HepG2 (cell line): ENCODE measurements around the gene ARHGAP5. TPM values are rescaled to one million over a fixed set of nuclear protein-coding genes. Genes with fewer than 3 reads are reported as not detected.

Experiments used
- FOXM1 ChIP-seq: sonication (generic); formaldehyde crosslinking; IDR thresholded peaks from 2 replicates; pipeline ENCODE4 v1.5.0; 2020; ENCODE audit warnings: missing genetic modification reagents
- MATR3 ChIP-seq: sonication (generic); formaldehyde crosslinking; IDR thresholded peaks from 2 replicates; pipeline ENCODE4 v1.4.0; 2020; ENCODE audit warnings: missing genetic modification reagents
- NCOA1 ChIP-seq: sonication (generic); formaldehyde crosslinking; IDR thresholded peaks from 2 replicates; pipeline ENCODE4 v1.9.0; 2021; ENCODE audit warnings: missing genetic modification reagents
- PAWR ChIP-seq: sonication (generic); formaldehyde crosslinking; IDR thresholded peaks from 2 replicates; pipeline ENCODE4 v1.4.0; 2020; ENCODE audit warnings: missing genetic modification reagents, mild to moderate bottlenecking, borderline replicate concordance
- PRPF4 ChIP-seq: fragments of 200-400 bp; formaldehyde crosslinking; IDR thresholded peaks from 2 replicates; pipeline ENCODE4 v1.6.1; 2016; ENCODE audit warnings: low read length, low read depth; ENCODE audit not compliant: poor library complexity, severe bottlenecking
- SAP130 ChIP-seq: IDR thresholded peaks from 2 replicates; pipeline ENCODE4 v1.6.1; 2016; ENCODE audit warnings: low read depth
- ZFP36L2 ChIP-seq: sonication (generic); formaldehyde crosslinking; IDR thresholded peaks from 2 replicates; pipeline ENCODE4 v1.4.0; 2020; ENCODE audit warnings: missing genetic modification reagents
- ZNF224 ChIP-seq: sonication (generic); formaldehyde crosslinking; IDR thresholded peaks from 2 replicates; pipeline ENCODE4 v1.5.0; 2020; ENCODE audit warnings: mild to moderate bottlenecking, missing genetic modification reagents
- ZNF225 ChIP-seq: sonication (generic); formaldehyde crosslinking; IDR thresholded peaks from 2 replicates; pipeline ENCODE4 v1.4.0; 2020; ENCODE audit warnings: mild to moderate bottlenecking, missing genetic modification reagents
- ZNF562 ChIP-seq: sonication (generic); formaldehyde crosslinking; IDR thresholded peaks from 2 replicates; pipeline ENCODE4 v1.8.0; 2022; ENCODE audit warnings: missing genetic modification reagents, borderline replicate concordance
- ZNF678 ChIP-seq: sonication (generic); formaldehyde crosslinking; IDR thresholded peaks from 2 replicates; pipeline ENCODE4 v1.4.0; 2020; ENCODE audit warnings: mild to moderate bottlenecking, missing genetic modification reagents
- ZSCAN30 ChIP-seq: sonication (generic); formaldehyde crosslinking; IDR thresholded peaks from 2 replicates; pipeline ENCODE4 v1.5.0; 2020; ENCODE audit warnings: mild to moderate bottlenecking, missing genetic modification reagents
- polyA plus RNA-seq, 8 experiments: library from polyadenylated mRNA; depleted of rRNA in 3 of 8; stranded (reverse) in 7 of 8; unstranded in 1 of 8; fragments of >200 nt; fragmentation: Illumina TruSeq in 4 of 8; extraction: Trizol in 4 of 8; gene quantifications; 2 replicates each; pipeline versions ENCODE4 v1.2.1 to v1.2.3, GENCODE V29; 2011 to 2016; ENCODE audit warnings: low read depth in 4 of 8, missing spikeins in 1 of 8, mixed read lengths in 1 of 8; ENCODE audit not compliant: insufficient read depth in 1 of 8
- total RNA-seq, 5 experiments: library from RNA; depleted of rRNA; stranded (reverse); fragments of >200 nt; fragmentation: Illumina TruSeq; extraction: Trizol; gene quantifications; 2 replicates each; pipeline ENCODE4 v1.2.3, GENCODE V29; 2016; ENCODE audit warnings: low read depth in 1 of 5
- TF ChIP-seq, protein P1 (sequence below): sonication (generic); formaldehyde crosslinking; IDR thresholded peaks from 2 replicates; pipeline ENCODE4 v1.5.0; 2020; ENCODE audit warnings: mild to moderate bottlenecking, missing genetic modification reagents, borderline replicate concordance
- TF ChIP-seq, protein P2 (sequence below), 2 experiments: sonication (generic) in 1 of 2; formaldehyde crosslinking in 1 of 2; IDR thresholded peaks; 2 replicates each; pipeline versions ENCODE4 v1.4.0 to v1.6.1; 2018 to 2020; ENCODE audit warnings: missing genetic modification reagents in 2 of 2, borderline replicate concordance in 1 of 2, low read depth in 1 of 2, mild to moderate bottlenecking in 1 of 2, missing biosample characterization in 1 of 2
- TF ChIP-seq, protein P3 (sequence below): sonication (generic); formaldehyde crosslinking; IDR thresholded peaks from 2 replicates; pipeline ENCODE4 v1.4.0; 2020; ENCODE audit warnings: missing genetic modification reagents
- TF ChIP-seq, protein P4 (sequence below): sonication (generic); formaldehyde crosslinking; IDR thresholded peaks from 2 replicates; pipeline ENCODE4 v1.5.1; 2020; ENCODE audit warnings: missing genetic modification reagents, mild to moderate bottlenecking, borderline replicate concordance

Gene ARHGAP5
- total and polyA plus RNA-seq, 2 of the 13 experiments (the other 11 are each of a cell fraction or from before 2014, with no cell fraction given), result 33.7 to 144 TPM

DNA sequence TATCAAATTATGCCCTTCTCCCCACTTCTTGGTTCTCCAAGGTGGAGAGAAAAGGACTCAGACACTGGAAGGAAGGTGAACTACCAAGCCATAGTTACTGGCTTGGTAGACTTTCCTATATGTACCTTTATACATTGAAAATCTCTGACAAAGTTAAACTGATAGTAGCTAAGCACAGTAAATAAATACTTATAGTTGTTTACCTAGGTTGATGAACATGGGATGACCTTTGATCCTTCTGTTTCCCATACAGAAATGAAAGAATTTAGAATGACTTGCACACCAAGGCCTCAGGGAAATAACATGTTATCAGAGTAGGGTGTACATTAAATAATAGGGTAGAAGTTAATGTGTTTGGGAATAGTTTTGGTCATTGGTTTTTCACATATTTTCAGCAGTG is 6.7 kb downstream of the ARHGAP5 start (continued):
- TF ChIP-seq ZSCAN30 (CRISPR knock-in tag) (no peak), PRPF4 (no peak), ZFP36L2 (CRISPR knock-in tag) (no peak), SAP130 (CRISPR knock-in tag) (peak; percentile 73; the same call in 1 of the 2 replicates), ZNF224 (CRISPR knock-in tag) (no peak), ZNF678 (no peak), MATR3 (no peak), NCOA1 (no peak), ZNF562 (no peak), PAWR (no peak), ZNF225 (no peak), FOXM1 (no peak)
- TF ChIP-seq, protein P1, sequence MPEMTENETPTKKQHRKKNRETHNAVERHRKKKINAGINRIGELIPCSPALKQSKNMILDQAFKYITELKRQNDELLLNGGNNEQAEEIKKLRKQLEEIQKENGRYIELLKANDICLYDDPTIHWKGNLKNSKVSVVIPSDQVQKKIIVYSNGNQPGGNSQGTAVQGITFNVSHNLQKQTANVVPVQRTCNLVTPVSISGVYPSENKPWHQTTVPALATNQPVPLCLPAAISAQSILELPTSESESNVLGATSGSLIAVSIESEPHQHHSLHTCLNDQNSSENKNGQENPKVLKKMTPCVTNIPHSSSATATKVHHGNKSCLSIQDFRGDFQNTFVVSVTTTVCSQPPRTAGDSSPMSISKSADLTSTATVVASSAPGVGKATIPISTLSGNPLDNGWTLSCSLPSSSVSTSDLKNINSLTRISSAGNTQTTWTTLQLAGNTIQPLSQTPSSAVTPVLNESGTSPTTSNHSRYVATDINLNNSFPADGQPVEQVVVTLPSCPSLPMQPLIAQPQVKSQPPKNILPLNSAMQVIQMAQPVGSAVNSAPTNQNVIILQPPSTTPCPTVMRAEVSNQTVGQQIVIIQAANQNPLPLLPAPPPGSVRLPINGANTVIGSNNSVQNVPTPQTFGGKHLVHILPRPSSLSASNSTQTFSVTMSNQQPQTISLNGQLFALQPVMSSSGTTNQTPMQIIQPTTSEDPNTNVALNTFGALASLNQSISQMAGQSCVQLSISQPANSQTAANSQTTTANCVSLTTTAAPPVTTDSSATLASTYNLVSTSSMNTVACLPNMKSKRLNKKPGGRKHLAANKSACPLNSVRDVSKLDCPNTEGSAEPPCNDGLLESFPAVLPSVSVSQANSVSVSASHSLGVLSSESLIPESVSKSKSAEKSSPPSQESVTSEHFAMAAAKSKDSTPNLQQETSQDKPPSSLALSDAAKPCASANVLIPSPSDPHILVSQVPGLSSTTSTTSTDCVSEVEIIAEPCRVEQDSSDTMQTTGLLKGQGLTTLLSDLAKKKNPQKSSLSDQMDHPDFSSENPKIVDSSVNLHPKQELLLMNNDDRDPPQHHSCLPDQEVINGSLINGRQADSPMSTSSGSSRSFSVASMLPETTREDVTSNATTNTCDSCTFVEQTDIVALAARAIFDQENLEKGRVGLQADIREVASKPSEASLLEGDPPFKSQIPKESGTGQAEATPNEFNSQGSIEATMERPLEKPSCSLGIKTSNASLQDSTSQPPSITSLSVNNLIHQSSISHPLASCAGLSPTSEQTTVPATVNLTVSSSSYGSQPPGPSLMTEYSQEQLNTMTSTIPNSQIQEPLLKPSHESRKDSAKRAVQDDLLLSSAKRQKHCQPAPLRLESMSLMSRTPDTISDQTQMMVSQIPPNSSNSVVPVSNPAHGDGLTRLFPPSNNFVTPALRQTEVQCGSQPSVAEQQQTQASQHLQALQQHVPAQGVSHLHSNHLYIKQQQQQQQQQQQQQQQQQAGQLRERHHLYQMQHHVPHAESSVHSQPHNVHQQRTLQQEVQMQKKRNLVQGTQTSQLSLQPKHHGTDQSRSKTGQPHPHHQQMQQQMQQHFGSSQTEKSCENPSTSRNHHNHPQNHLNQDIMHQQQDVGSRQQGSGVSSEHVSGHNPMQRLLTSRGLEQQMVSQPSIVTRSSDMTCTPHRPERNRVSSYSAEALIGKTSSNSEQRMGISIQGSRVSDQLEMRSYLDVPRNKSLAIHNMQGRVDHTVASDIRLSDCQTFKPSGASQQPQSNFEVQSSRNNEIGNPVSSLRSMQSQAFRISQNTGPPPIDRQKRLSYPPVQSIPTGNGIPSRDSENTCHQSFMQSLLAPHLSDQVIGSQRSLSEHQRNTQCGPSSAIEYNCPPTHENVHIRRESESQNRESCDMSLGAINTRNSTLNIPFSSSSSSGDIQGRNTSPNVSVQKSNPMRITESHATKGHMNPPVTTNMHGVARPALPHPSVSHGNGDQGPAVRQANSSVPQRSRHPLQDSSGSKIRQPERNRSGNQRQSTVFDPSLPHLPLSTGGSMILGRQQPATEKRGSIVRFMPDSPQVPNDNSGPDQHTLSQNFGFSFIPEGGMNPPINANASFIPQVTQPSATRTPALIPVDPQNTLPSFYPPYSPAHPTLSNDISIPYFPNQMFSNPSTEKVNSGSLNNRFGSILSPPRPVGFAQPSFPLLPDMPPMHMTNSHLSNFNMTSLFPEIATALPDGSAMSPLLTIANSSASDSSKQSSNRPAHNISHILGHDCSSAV (CRISPR knock-in tag), result no peak
- TF ChIP-seq, protein P2, sequence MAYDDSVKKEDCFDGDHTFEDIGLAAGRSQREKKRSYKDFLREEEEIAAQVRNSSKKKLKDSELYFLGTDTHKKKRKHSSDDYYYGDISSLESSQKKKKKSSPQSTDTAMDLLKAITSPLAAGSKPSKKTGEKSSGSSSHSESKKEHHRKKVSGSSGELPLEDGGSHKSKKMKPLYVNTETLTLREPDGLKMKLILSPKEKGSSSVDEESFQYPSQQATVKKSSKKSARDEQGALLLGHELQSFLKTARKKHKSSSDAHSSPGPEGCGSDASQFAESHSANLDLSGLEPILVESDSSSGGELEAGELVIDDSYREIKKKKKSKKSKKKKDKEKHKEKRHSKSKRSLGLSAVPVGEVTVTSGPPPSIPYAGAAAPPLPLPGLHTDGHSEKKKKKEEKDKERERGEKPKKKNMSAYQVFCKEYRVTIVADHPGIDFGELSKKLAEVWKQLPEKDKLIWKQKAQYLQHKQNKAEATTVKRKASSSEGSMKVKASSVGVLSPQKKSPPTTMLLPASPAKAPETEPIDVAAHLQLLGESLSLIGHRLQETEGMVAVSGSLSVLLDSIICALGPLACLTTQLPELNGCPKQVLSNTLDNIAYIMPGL (CRISPR knock-in tag; IDR thresholded peaks at IDR 0.05; ENCODE audit: borderline replicate concordance in 1 of 2, low read depth in 1 of 2), result no peak
- TF ChIP-seq, protein P3, sequence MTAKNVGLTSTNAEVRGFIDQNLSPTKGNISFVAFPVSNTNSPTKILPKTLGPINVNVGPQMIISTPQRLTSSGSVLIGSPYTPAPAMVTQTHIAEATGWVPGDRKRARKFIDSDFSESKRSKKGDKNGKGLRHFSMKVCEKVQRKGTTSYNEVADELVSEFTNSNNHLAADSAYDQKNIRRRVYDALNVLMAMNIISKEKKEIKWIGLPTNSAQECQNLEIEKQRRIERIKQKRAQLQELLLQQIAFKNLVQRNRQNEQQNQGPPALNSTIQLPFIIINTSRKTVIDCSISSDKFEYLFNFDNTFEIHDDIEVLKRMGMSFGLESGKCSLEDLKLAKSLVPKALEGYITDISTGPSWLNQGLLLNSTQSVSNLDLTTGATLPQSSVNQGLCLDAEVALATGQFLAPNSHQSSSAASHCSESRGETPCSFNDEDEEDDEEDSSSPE (CRISPR knock-in tag), result no peak
- TF ChIP-seq, protein P4, sequence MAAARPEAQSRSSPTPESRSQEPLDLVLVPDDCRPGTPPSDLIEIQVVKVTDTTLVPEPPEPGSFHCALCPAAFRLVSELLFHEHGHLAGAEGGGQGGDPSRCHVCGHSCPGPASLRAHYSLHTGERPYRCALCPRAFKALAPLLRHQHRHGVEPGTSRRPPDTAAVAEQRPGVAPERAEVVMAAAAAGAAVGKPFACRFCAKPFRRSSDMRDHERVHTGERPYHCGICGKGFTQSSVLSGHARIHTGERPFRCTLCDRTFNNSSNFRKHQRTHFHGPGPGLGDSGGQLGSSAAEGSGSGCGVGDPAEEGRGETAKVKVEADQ (CRISPR knock-in tag), result no peak
